HG02610 (cell line): ENCODE measurements around the gene DIP2C.

Experiments used
- ATAC-seq: cut with Tn5 transposase; IDR thresholded peaks from one replicate; pipeline ENCODE4 v1.9.1; 2021; ENCODE audit warnings: mild to moderate bottlenecking, moderate library complexity; ENCODE audit not compliant: unreplicated experiment

The DIP2C gene

DNA sequence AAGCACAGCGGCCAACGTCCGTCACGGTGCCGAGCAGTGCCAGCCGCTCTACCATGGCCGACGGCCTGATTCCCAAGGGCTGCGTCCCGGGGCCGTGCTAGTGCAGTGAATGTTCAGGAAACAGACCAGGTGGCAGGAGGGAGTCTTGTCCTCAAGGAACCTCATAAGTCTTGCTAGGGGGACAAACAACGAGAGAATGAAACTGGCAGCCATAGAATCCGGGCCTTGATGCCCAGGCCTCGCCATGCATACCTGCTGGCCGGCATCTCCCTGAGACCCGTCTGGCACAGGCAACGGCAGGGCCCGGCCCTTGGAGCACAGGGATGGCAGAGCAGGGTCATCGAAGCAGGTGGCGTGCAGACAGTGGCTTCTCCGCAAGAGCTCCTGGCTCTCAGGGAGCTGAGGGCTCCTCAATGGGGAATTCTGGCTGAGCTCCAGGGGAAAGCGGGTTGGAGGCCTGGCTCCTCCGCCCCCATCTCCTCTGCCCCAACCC is 58.8 kb downstream of the DIP2C start:
- ATAC-seq, result no peak

DNA sequence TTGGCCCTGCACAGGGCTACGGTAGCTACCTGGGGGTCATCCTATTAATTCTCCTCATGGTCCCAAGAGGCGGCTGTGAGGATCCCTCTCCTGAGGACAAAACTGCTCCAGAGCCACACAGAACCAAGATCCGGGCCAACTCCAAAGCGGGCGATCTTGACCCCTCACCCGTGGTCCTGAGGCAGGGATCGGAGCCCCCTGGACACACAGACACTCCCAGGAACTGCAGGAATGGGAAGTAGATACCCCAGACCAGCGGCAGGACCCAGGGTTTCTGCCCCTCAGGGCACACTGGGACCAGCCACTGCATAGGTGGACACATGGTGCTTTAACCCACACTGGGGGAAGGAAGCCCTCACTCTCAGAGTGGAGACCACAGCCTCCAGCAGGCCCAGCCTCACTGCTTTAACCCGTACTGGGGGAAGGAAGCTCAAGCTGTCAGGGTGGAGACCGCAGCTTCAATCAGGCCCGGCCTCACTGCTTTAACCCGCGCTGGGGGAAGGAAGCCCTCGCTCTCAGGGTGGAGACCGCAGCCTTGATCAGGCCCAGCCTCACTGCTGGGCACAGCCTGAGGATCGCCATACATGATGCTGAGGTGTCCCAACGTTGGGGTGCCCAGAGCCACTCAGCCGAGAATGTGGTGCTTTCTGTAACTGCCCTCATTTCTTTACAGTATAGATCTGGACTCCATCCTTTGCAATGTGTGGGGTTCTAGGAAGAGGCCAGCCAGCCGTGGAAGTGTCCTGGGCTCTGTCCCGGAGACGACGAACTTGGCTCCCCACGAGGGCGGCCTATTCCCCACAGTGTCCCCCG is 60.1 kb downstream of the DIP2C start:
- ATAC-seq, result no peak

GRCh38 chr10:628386-629045 is 61.0 kb downstream of the DIP2C start:
- ATAC-seq, result no peak

GRCh38 chr10:627032-627992 is 62.2 kb downstream of the DIP2C start:
- no peak for ATAC-seq

- no peak for ATAC-seq
Observed at GRCh38 chr10:625751-626711, 63.4 kb downstream of the DIP2C start.

DNA sequence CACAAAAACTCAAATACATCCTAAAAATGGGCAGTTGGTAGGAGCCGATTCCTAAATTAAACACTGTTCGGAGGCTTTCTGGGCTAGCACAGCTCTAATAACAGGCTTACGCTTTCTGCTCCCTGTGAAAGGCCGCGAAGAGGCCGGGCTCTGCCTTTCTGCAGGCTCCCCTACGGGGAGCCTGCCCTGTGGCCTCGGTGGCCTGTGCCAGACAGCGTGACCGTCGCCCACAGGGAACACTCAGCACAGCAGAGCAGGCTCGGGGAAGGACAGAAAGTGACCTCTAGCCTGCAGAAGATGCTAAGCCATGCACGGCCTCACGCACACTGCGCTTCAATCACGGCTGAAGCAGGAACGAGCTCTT is 64.2 kb downstream of the DIP2C start:
- no peak for ATAC-seq

GRCh38 chr10:624605-625332 is 64.7 kb downstream of the DIP2C start:
- ATAC-seq, result no peak

DNA sequence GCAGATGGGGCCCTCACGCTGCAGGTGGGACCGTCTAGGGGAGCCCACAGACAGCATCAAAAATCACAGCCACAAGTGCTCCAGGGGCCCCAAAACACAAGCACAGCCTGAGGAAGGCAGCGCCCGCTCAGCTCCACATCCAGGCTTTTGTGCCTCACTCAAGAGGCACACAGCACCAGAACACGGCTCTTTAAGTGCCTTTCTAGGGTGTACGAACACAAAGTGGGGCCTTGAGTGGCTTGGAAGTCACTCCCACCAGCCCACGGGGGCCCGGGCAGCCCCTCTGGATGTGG is 65.2 kb downstream of the DIP2C start:
- ATAC-seq, result no peak

DNA sequence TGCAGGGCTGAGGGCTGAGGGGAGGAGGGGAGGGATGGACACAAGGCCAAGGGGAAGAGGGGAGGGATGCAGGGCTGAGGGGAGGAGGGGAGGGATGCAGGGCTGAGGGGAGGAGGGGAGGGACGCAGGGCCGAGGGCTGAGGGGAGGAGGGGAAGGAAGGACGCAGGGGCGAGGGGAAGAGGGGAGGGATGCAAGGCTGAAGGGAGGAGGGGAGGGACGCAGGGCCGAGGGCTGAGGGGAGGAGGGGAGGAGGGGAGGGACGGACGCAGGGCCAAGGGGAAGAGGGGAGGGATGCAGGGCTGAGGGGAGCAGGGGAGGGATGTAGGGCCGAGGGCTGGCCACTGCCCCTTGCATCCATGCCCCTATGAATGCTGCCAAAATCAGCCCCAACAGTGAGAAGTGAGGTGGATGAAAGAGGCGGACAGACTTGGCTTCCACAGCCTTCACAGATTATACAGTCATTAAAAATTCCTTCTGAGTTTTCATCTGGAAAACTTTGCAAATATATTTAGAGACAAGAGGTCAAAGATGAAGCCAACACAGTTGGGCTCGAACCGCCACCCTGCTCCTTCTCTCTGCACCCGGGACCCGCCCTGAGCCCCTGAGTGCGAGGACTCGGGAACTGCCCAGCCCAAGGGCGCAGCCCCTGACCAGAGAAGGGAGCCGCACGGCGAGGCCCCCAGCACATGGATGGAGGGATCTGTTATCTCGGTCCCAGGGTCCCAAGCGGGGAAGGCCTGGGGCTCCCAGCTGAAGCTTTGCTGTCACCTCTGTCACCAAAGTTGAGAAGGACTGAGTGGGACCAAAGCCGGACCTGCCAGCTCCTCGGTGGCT is 65.8 kb downstream of the DIP2C start:
- ATAC-seq, result no peak

DNA sequence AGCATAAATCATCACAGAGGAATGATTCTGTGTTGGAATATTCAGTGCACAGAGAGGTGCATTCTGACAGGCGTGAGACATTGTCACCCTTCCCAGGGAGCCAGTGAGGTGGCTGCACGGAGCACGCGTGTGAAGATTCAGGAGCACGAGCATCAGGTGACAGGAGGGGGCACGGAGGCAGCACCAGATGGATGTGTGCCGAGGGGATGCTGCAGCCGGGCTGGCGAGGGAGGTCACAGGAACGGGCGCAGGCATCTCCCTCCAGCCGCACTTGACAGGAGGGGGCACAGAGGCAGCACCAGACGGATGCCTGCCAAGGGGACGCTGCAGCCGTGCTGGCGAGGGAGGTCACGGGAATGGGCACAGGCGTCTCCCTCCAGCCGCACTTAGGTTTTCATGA is 66.5 kb downstream of the DIP2C start:
- ATAC-seq, result no peak

GRCh38 chr10:621981-622740 is 67.3 kb downstream of the DIP2C start:
- ATAC-seq, result no peak

DNA sequence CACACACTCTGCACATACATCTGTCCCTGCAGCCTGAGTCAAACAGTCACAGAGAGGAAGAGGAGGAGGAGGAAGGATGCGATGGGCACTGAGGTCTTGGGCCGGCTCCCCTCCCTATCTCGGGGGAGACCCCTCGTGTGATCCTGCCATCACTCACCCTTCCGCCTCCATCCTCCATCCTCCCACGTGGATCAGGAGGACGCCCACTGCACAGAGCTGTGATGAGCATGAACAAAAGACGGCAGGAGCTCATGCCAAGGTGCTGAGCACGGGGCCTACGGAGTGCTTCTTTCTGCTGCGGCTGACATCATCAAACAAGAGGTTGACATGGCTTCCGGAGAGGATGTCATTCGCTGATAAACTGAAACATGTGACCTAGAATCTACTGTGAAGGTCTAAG is 68.0 kb downstream of the DIP2C start:
- no peak for ATAC-seq

- ATAC-seq, result no peak
Observed at GRCh38 chr10:620971-621370, 68.5 kb downstream of the DIP2C start.

DNA sequence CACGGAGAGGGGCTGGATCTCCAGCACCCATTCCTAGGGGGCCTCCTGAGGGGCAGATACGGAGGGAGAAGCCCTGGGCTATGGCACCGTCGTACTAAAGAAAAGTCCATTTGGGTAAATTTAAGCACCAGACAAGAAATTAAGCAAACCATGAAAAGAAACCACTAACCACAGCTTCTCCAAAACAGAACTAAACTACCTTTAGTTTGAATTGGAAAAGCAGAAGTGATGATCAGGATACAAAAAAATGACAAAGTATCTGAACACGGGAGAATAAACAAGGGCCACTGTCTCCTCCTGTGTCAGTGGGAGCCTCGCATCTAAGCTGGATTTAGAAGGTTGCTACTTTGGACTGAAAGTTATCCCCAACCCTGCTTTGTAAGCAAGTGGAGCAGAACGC is 69.1 kb downstream of the DIP2C start:
- ATAC-seq, result no peak

DNA sequence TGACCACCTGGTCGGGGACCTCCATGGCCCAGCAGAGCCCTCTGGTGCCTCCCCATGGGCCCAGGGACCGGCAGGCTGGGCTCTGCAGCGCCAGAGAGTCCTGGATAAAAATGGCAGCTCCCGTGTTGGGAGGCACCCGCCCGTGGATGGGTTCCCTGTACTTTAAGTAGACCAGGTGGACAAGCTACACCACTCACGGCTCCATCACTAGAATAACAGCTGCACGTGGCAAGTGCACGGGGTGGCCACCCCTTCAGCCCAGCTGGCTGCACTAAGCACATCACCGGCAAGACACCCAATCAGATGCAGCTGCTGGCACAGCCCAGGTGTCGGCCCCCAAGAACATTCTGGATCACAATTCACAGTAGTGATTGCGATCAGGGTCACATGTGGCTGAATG is 69.8 kb downstream of the DIP2C start:
- ATAC-seq, result no peak

GRCh38 chr10:618229-618989 is 71.1 kb downstream of the DIP2C start:
- ATAC-seq, result no peak

- no peak for ATAC-seq
Observed at GRCh38 chr10:617471-617870, 72.0 kb downstream of the DIP2C start.
